ENCODE results near the gene RBM20.

RBM20 gene

DNA sequence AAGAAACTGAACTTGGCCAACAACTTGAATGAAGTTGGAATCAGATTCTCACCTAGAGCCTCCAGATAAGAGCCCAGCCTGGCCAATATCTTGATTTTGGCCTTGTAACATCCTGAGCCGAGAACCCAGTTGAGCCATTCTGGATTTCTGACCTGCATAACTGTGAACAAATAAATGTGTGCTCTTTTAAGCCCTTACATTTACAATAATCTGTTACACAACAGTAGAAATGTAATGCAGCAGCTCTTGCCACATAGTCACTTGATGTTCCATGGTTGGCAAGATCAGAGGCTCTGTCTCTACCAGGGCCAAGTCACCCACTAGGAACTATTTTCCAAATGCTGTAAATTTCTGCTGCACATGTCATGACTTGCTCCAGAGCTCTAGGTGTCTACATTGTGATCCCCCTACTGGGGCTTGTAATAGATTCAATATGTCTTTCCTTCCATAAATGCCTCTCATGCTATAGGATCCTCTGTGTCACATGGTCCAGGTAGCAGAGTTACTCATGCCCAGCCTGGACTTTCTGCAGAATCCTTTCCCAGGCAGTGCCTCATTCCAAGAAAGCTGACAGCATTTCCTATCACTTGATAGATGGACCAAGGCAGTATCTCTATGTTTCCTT lies 11.4 kb upstream of the RBM20 start:
- Histone ChIP-seq H3K4me3 (replicated peaks; ENCODE audit: insufficient read depth, low read length) (no peak overlapping the region), H3K27me3 (ENCODE audit: insufficient read depth, poor library complexity, severe bottlenecking) (no peaks in the 10 kb centered on the region), H3K27ac (replicated peaks) (no peak overlapping the region)
- no peak for DNase-seq (ENCODE audit: low read depth in 1 of 2, low spot score in 1 of 2)
- TF ChIP-seq, protein P1, sequence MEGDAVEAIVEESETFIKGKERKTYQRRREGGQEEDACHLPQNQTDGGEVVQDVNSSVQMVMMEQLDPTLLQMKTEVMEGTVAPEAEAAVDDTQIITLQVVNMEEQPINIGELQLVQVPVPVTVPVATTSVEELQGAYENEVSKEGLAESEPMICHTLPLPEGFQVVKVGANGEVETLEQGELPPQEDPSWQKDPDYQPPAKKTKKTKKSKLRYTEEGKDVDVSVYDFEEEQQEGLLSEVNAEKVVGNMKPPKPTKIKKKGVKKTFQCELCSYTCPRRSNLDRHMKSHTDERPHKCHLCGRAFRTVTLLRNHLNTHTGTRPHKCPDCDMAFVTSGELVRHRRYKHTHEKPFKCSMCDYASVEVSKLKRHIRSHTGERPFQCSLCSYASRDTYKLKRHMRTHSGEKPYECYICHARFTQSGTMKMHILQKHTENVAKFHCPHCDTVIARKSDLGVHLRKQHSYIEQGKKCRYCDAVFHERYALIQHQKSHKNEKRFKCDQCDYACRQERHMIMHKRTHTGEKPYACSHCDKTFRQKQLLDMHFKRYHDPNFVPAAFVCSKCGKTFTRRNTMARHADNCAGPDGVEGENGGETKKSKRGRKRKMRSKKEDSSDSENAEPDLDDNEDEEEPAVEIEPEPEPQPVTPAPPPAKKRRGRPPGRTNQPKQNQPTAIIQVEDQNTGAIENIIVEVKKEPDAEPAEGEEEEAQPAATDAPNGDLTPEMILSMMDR (IDR thresholded peaks at IDR 0.05; ENCODE audit: insufficient read depth, low read length) = no peak
- TF ChIP-seq, protein P2, sequence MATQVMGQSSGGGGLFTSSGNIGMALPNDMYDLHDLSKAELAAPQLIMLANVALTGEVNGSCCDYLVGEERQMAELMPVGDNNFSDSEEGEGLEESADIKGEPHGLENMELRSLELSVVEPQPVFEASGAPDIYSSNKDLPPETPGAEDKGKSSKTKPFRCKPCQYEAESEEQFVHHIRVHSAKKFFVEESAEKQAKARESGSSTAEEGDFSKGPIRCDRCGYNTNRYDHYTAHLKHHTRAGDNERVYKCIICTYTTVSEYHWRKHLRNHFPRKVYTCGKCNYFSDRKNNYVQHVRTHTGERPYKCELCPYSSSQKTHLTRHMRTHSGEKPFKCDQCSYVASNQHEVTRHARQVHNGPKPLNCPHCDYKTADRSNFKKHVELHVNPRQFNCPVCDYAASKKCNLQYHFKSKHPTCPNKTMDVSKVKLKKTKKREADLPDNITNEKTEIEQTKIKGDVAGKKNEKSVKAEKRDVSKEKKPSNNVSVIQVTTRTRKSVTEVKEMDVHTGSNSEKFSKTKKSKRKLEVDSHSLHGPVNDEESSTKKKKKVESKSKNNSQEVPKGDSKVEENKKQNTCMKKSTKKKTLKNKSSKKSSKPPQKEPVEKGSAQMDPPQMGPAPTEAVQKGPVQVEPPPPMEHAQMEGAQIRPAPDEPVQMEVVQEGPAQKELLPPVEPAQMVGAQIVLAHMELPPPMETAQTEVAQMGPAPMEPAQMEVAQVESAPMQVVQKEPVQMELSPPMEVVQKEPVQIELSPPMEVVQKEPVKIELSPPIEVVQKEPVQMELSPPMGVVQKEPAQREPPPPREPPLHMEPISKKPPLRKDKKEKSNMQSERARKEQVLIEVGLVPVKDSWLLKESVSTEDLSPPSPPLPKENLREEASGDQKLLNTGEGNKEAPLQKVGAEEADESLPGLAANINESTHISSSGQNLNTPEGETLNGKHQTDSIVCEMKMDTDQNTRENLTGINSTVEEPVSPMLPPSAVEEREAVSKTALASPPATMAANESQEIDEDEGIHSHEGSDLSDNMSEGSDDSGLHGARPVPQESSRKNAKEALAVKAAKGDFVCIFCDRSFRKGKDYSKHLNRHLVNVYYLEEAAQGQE (IDR thresholded peaks at IDR 0.05; ENCODE audit: insufficient replicate concordance, low read depth) = no peak
- TF ChIP-seq SPI1 (IDR thresholded peaks at IDR 0.05; ENCODE audit: borderline replicate concordance, low read depth) (no peak), GABPA (IDR thresholded peaks at IDR 0.05; ENCODE audit: low read depth) (no peak), POLR2AphosphoS5 (IDR thresholded peaks at IDR 0.05; ENCODE audit: low read depth) (no peak)

DNA sequence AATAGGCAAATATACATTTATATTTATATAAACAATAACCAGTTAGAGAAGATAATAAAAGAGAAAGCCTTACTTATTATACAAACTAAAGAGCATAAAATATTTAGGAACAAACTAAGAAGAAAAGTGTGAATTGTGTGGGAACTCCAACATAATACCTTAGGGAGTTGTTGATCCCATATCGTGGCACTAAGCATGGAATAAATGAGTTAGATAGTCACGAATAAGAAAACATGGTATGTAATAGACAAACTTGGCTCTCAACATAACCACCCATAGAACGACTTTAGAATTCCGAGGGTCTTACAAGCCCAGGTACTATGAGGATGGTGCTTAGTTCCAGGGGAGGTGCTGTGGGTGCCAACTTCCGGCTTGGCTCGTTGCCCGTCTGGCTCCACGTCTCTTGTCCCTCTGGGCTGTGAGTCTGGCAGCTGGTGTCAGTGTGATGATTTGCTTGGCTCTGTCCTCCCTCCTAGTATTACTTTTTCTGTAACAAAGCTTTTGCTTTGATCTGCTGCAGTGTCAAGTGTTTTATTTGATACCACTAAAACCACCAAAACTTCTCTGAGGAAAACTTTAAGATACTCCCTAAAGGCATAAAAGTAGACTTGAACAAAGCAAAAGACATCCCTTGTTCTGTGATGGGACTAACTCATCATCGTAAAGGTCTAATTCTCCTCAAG lies 9.5 kb upstream of the RBM20 start:
- Histone ChIP-seq H3K4me3 (replicated peaks; ENCODE audit: insufficient read depth, low read length) (no peak overlapping the region), H3K27me3 (ENCODE audit: insufficient read depth, poor library complexity, severe bottlenecking) (no peaks in the 10 kb centered on the region), H3K27ac (replicated peaks) (no peak overlapping the region)
- no peak for DNase-seq (ENCODE audit: low read depth in 1 of 2, low spot score in 1 of 2)
- no peak for TF ChIP-seq SPI1 (IDR thresholded peaks at IDR 0.05; ENCODE audit: borderline replicate concordance, low read depth)
- TF ChIP-seq GABPA (IDR thresholded peaks at IDR 0.05; ENCODE audit: low read depth) = no peak
- no peak for TF ChIP-seq POLR2AphosphoS5 (IDR thresholded peaks at IDR 0.05; ENCODE audit: low read depth)
- TF ChIP-seq, protein P1 (IDR thresholded peaks at IDR 0.05; ENCODE audit: insufficient read depth, low read length) = no peak
- TF ChIP-seq, protein P2 (IDR thresholded peaks at IDR 0.05; ENCODE audit: insufficient replicate concordance, low read depth) = no peak

DNA sequence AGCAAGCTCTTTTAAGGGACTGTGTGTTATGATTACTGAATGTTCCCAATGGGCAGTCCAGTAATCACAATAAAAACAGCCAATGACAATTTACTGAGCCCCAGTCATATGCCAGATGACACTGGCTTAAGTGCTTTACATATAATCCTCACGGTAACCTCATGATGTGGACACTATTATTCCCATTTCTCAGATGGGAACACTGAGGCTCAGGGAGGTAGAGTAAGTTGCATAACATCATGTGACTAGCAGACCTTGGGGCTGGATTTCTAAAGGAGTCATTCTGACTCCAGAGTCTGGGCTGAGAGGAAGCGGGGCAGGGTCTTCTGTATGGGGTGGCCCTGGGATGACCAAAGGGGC lies 7.6 kb upstream of the RBM20 start:
- H3K4me3 ChIP-seq (replicated peaks; ENCODE audit: insufficient read depth, low read length) = no peak overlapping the region
- H3K27ac ChIP-seq (replicated peaks) = no peak overlapping the region
- H3K27me3 ChIP-seq (ENCODE audit: insufficient read depth, poor library complexity, severe bottlenecking) = peaks cover 8% of the 10 kb centered on the region
- TF ChIP-seq POLR2AphosphoS5 (IDR thresholded peaks at IDR 0.05; ENCODE audit: low read depth) = no peak
- TF ChIP-seq, protein P2 (IDR thresholded peaks at IDR 0.05; ENCODE audit: insufficient replicate concordance, low read depth) = no peak
- no peak for TF ChIP-seq SPI1 (IDR thresholded peaks at IDR 0.05; ENCODE audit: borderline replicate concordance, low read depth)
- TF ChIP-seq, protein P1 (IDR thresholded peaks at IDR 0.05; ENCODE audit: insufficient read depth, low read length) = no peak
- no peak for TF ChIP-seq GABPA (IDR thresholded peaks at IDR 0.05; ENCODE audit: low read depth)
- DNase-seq (ENCODE audit: low read depth in 1 of 2, low spot score in 1 of 2) = no peak
